IMR-90 (cell line): ENCODE measurements around the gene TIGAR. TPM values are rescaled to one million over a fixed set of nuclear protein-coding genes. Genes with fewer than 3 reads are reported as not detected.

ENCODE experiments used
- ATAC-seq: fragments of 200-7000 bp; cut with Tn5 transposase; 2 replicates; pipeline ENCODE4 v1.9.1; 2020; ENCODE audit warnings: low read depth, mild to moderate bottlenecking, moderate library complexity
- BruUV-seq: library from RNA; stranded (reverse); fragments of 400-500 nt; replicated peaks from 2 replicates; lab custom pipeline; 2021; lab: Mats Ljungman, UMichigan
- CTCF ChIA-PET: fragments of 300-600 bp; formaldehyde crosslinking; extraction: SDS; loops from one replicate; lab custom pipeline; 2021; ENCODE audit warnings: antibody characterized with exemption; lab: Yijun Ruan, JAX
- POLR2A ChIA-PET: fragments of 300-600 bp; sonication (Branson Sonifier 250); formaldehyde crosslinking; loops from one replicate; lab custom pipeline; 2022; ENCODE audit warnings: antibody characterized with exemption; ENCODE audit not compliant: unreplicated experiment; lab: Charles Lee
- DNase-seq: peaks from one replicate; pipeline ENCODE4 v3.0.0; 2013
- H2AFZ ChIP-seq: replicated peaks from 2 replicates; pipeline ENCODE3; 2013; ENCODE audit warnings: low read length, mild to moderate bottlenecking; ENCODE audit not compliant: poor library complexity
- H2AK5ac ChIP-seq: 2 replicates; pipeline ENCODE4 v1.6.1; 2013; ENCODE audit warnings: low read depth, low read length, inconsistent platforms
- H2AK9ac ChIP-seq: replicated peaks from 2 replicates; pipeline ENCODE3; 2013; ENCODE audit warnings: mild to moderate bottlenecking, low read depth, low read length, moderate library complexity; ENCODE audit not compliant: poor library complexity
- H2BK120ac ChIP-seq: 2 replicates; pipeline ENCODE4 v1.6.1; 2013; ENCODE audit warnings: low read depth, low read length, inconsistent platforms
- H2BK15ac ChIP-seq: 3 replicates; pipeline ENCODE4 v1.6.1; 2013; ENCODE audit warnings: low read depth, low read length, inconsistent platforms
- H2BK20ac ChIP-seq: 2 replicates; pipeline ENCODE4 v1.6.1; 2013; ENCODE audit warnings: low read depth, mild to moderate bottlenecking, inconsistent platforms, low read length, moderate library complexity
- H2BK5ac ChIP-seq: 2 replicates; pipeline ENCODE4 v1.6.1; 2013; ENCODE audit warnings: mild to moderate bottlenecking, low read depth, low read length, inconsistent platforms; ENCODE audit not compliant: poor library complexity, severe bottlenecking
- H3K14ac ChIP-seq: replicated peaks from 2 replicates; pipeline ENCODE4 v1.6.1; 2013; ENCODE audit warnings: low read depth, low read length, inconsistent platforms
- H3K18ac ChIP-seq: 2 replicates; pipeline ENCODE4 v1.6.1; 2013; ENCODE audit warnings: low read depth, low read length, control low read depth
- H3K23ac ChIP-seq: 2 replicates; pipeline ENCODE4 v1.6.1; 2013; ENCODE audit warnings: low read depth, low read length, inconsistent platforms
- H3K27ac ChIP-seq: 2 replicates; pipeline ENCODE4 v1.5.1; 2013; ENCODE audit warnings: mild to moderate bottlenecking, control low read depth, low read length; ENCODE audit not compliant: insufficient read depth
- H3K27me3 ChIP-seq: 2 replicates; pipeline ENCODE4 v1.6.1; 2013; ENCODE audit warnings: low read length; ENCODE audit not compliant: control insufficient read depth, insufficient read depth
- H3K36me3 ChIP-seq: 2 replicates; pipeline ENCODE4 v1.6.1; 2013; ENCODE audit warnings: low read length, mixed read lengths; ENCODE audit not compliant: control insufficient read depth, insufficient read depth
- H3K4ac ChIP-seq: 2 replicates; pipeline ENCODE4 v1.6.1; 2013; ENCODE audit warnings: low read depth, low read length, inconsistent platforms
- H3K4me1 ChIP-seq: 2 replicates; pipeline ENCODE4 v1.6.1; 2013; ENCODE audit warnings: low read length, mixed read lengths; ENCODE audit not compliant: control insufficient read depth, insufficient read depth
- H3K4me2 ChIP-seq: 2 replicates; pipeline ENCODE4 v1.6.1; 2013; ENCODE audit warnings: low read depth, mild to moderate bottlenecking, control low read depth, low read length, moderate library complexity
- H3K4me3 ChIP-seq: 2 replicates; pipeline ENCODE4 v1.5.1; 2013; ENCODE audit warnings: low read depth, mild to moderate bottlenecking, control low read depth, low read length, moderate library complexity; ENCODE audit not compliant: insufficient read depth
- H3K56ac ChIP-seq: 2 replicates; pipeline ENCODE4 v1.6.1; 2013; ENCODE audit warnings: low read length, inconsistent platforms; ENCODE audit not compliant: insufficient read depth; ENCODE audit errors: extremely low read depth
- H3K79me1 ChIP-seq, 2 experiments: 2 replicates each; pipeline ENCODE4 v1.6.1; 2013; ENCODE audit warnings: low read length in 2 of 2, inconsistent platforms in 1 of 2, low read depth in 1 of 2
- H3K9ac ChIP-seq: 2 replicates; pipeline ENCODE4 v1.6.1; 2013; ENCODE audit warnings: low read depth, low read length, control low read depth
- H3K9me1 ChIP-seq: 2 replicates; pipeline ENCODE4 v1.6.1; 2013; ENCODE audit warnings: low read length, inconsistent platforms; ENCODE audit not compliant: insufficient read depth
- H3K9me3 ChIP-seq: 2 replicates; pipeline ENCODE4 v1.6.1; 2013; ENCODE audit warnings: low read length; ENCODE audit not compliant: control insufficient read depth, insufficient read depth
- H4K20me1 ChIP-seq: 2 replicates; pipeline ENCODE4 v1.6.1; 2013; ENCODE audit warnings: low read length, inconsistent platforms; ENCODE audit not compliant: insufficient read depth
- H4K5ac ChIP-seq: 2 replicates; pipeline ENCODE4 v1.6.1; 2013; ENCODE audit warnings: mild to moderate bottlenecking, low read depth, low read length, control low read depth
- H4K8ac ChIP-seq, 2 experiments: 2 replicates each; pipeline ENCODE4 v1.6.1; 2013; ENCODE audit warnings: low read depth in 2 of 2, low read length in 2 of 2, control low read depth in 1 of 2, inconsistent platforms in 1 of 2
- H4K91ac ChIP-seq: 2 replicates; pipeline ENCODE4 v1.6.1; 2013; ENCODE audit warnings: low read depth, low read length, inconsistent platforms; ENCODE audit not compliant: insufficient read depth
- BHLHE40 ChIP-seq: fragments of 150-350 bp; IDR thresholded peaks from 2 replicates; pipeline ENCODE4 v1.6.1; 2016; ENCODE audit warnings: mild to moderate bottlenecking, low read depth, low read length
- CEBPB ChIP-seq: IDR thresholded peaks from 2 replicates; pipeline ENCODE4 v1.6.1; 2012; ENCODE audit warnings: low read depth, low read length, improper control_type of control experiment
- CHD1 ChIP-seq: IDR thresholded peaks from 2 replicates; pipeline ENCODE4 v1.6.1; 2012; ENCODE audit warnings: low read depth, low read length, improper control_type of control experiment
- CTCF ChIP-seq: conservative IDR thresholded peaks from 2 replicates; pipeline ENCODE4 v1.5.1; 2012; ENCODE audit warnings: mild to moderate bottlenecking, low read depth, low read length, improper control_type of control experiment
- ELK1 ChIP-seq: fragments of 150-350 bp; IDR thresholded peaks from 2 replicates; pipeline ENCODE4 v1.6.1; 2016; ENCODE audit warnings: low read depth, mild to moderate bottlenecking, low read length, moderate library complexity, borderline replicate concordance
- FOS ChIP-seq: fragments of 150-350 bp; IDR thresholded peaks from 2 replicates; pipeline ENCODE4 v1.6.1; 2016; ENCODE audit warnings: low read depth, low read length
- MAFK ChIP-seq: IDR thresholded peaks from 2 replicates; pipeline ENCODE4 v1.6.1; 2012; ENCODE audit warnings: low read depth, low read length, improper control_type of control experiment
- MAZ ChIP-seq: IDR thresholded peaks from 2 replicates; pipeline ENCODE4 v1.6.1; 2012; ENCODE audit warnings: low read depth, mild to moderate bottlenecking, low read length, improper control_type of control experiment, moderate library complexity, borderline replicate concordance
- MXI1 ChIP-seq: IDR thresholded peaks from 2 replicates; pipeline ENCODE4 v1.6.1; 2012; ENCODE audit warnings: low read depth, mild to moderate bottlenecking, low read length, moderate library complexity, borderline replicate concordance
- RCOR1 ChIP-seq: IDR thresholded peaks from 2 replicates; pipeline ENCODE4 v1.6.1; 2012; ENCODE audit warnings: mild to moderate bottlenecking, low read length, improper control_type of control experiment; ENCODE audit not compliant: insufficient replicate concordance
- RFX5 ChIP-seq: IDR thresholded peaks from 2 replicates; pipeline ENCODE4 v1.8.0; 2012; ENCODE audit warnings: low read depth, mild to moderate bottlenecking, low read length, moderate library complexity
- SMC3 ChIP-seq: fragments of 150-350 bp; IDR thresholded peaks from 2 replicates; pipeline ENCODE4 v1.6.1; 2016; ENCODE audit warnings: low read depth, mild to moderate bottlenecking, antibody characterized with exemption, low read length, moderate library complexity
- USF2 ChIP-seq: fragments of 150-350 bp; IDR thresholded peaks from 2 replicates; pipeline ENCODE4 v1.6.1; 2017; ENCODE audit warnings: mild to moderate bottlenecking, antibody characterized with exemption, low read length, low read depth
- WGBS, 2 experiments: methylation state at CpG; one replicate each; pipeline versions ENCODE4 v1.1.5 to v1.1.7; 2013; ENCODE audit warnings: missing lambda C conversion rate in 2 of 2; ENCODE audit not compliant: insufficient read length in 1 of 2; ENCODE audit errors: extremely low coverage in 2 of 2; 5-methylcytosine and 5-hydroxymethylcytosine counted together
- dilution Hi-C: fragments of 300-500 bp; cut with HindIII; formaldehyde crosslinking; loops from one replicate; pipeline ENCODE4 v1.14.3; 2018; ENCODE audit warnings: low sequenced_read_pairs; ENCODE audit not compliant: unreplicated experiment
- in situ Hi-C: fragments of 300-500 bp; cut with MboI; formaldehyde crosslinking; loops from 3 replicates; pipeline ENCODE4 v1.14.3; 2019; ENCODE audit warnings: low sequenced_read_pairs, inconsistent platforms, mixed read lengths
- intact Hi-C: fragments of 100-400 bp; cut with micrococcal nuclease; formaldehyde crosslinking; loops from 2 replicates; pipeline ENCODE4 v1.10.0; 2022
- polyA plus RNA-seq, 3 experiments: library from polyadenylated mRNA; depleted of rRNA; stranded (reverse); fragments of >200 nt; gene quantifications; 2 replicates each; pipeline ENCODE4 v1.2.3, GENCODE V29; 2012; ENCODE audit warnings: low replicate concordance in 1 of 3
- total RNA-seq: library from RNA; depleted of rRNA; stranded (reverse); fragments of >200 nt; gene quantifications from 2 replicates; pipeline ENCODE4 v1.2.3, GENCODE V29; 2012

TIGAR gene
- total and polyA plus RNA-seq, 2 of the 4 experiments (the other 2 are of a cell fraction), result 7.3 to 13.7 TPM

- Histone ChIP-seq H3K4me2 (no peak overlapping the region), H4K8ac (no peak overlapping the region), H2AK9ac (no peak overlapping the region), H3K56ac (no peak overlapping the region), H4K5ac (no peak overlapping the region), H3K23ac (no peak overlapping the region), H3K27ac (no peak overlapping the region), H3K4ac (no peak overlapping the region), H3K36me3 (no peaks in the 10 kb centered on the region), H3K9ac (no peak overlapping the region), H3K14ac (no peak overlapping the region), H2BK120ac (no peak overlapping the region), H3K79me1 (no peaks in the 10 kb centered on the region), H4K20me1 (no peaks in the 10 kb centered on the region), H3K9me3 (no peaks in the 10 kb centered on the region), H3K18ac (no peak overlapping the region), H2AK5ac (no peak overlapping the region), H2BK20ac (no peak overlapping the region), H2BK5ac (no peak overlapping the region), H3K4me1 (no peaks in the 10 kb centered on the region), H4K91ac (no peak overlapping the region), H2AFZ (no peak overlapping the region), H3K9me1 (no peaks in the 10 kb centered on the region), H2BK15ac (no peak overlapping the region), H3K27me3 (peaks cover 1% of the 10 kb centered on the region), H3K4me3 (no peak overlapping the region)
- intact Hi-C loops, result no loop called here
- in situ Hi-C loops, result no loop called here
- ATAC-seq (no peak), DNase-seq (no peak)
- no TSS peak for BruUV-seq
- ChIA-PET POLR2A (no interaction called here), CTCF (no interaction called here)
- 57% methylated on average over 1 of the region's 2 CpGs; no CpG with 5 or more reads in 1 of the 2 experiments for WGBS, 2 experiments
- dilution Hi-C loops, result no loop called here
- no peak for TF ChIP-seq CHD1
- TF ChIP-seq CEBPB, result no peak
- no peak for TF ChIP-seq USF2
- TF ChIP-seq RCOR1, result no peak
- TF ChIP-seq SMC3, result no peak
- no peak for TF ChIP-seq RFX5
- no peak for TF ChIP-seq CTCF
- no peak for TF ChIP-seq FOS
- TF ChIP-seq BHLHE40, result no peak
- no peak for TF ChIP-seq MXI1
- TF ChIP-seq MAZ, result no peak
- no peak for TF ChIP-seq ELK1
- TF ChIP-seq MAFK, result no peak
Observed at GRCh38 chr12:4395818-4396217, 74.8 kb downstream of the TIGAR start.
